ENCODE measurements around the gene COX7B2.

Gene COX7B2

GRCh38 chr4:46889410-46889809 lies 19.6 kb downstream of the COX7B2 start:
- DNase-seq (ENCODE audit: low spot score): no peak

GRCh38 chr4:46886711-46887110 lies 22.3 kb downstream of the COX7B2 start:
- DNase-seq (ENCODE audit: low spot score): no peak

- no peak for DNase-seq (ENCODE audit: low spot score)
Observed at GRCh38 chr4:46878641-46879040, 30.4 kb downstream of the COX7B2 start.

GRCh38 chr4:46874811-46875210 lies 34.2 kb downstream of the COX7B2 start:
- no peak for DNase-seq (ENCODE audit: low spot score)

- no peak for DNase-seq (ENCODE audit: low spot score)
Observed at GRCh38 chr4:46870411-46870810, 38.6 kb downstream of the COX7B2 start.

- no peak for DNase-seq (ENCODE audit: low spot score)
Observed at GRCh38 chr4:46856333-46856732, 52.7 kb downstream of the COX7B2 start.

GRCh38 chr4:46852800-46853199 lies 56.2 kb downstream of the COX7B2 start:
- DNase-seq (ENCODE audit: low spot score): no peak

GRCh38 chr4:46850026-46850425 lies 59.0 kb downstream of the COX7B2 start:
- no peak for DNase-seq (ENCODE audit: low spot score)

- peak; percentile 13 for DNase-seq (ENCODE audit: low spot score)
Observed at GRCh38 chr4:46844325-46844917, 64.6 kb downstream of the COX7B2 start.

- DNase-seq (ENCODE audit: low spot score): no peak
Observed at GRCh38 chr4:46839128-46839527, 69.9 kb downstream of the COX7B2 start.

- no peak for DNase-seq (ENCODE audit: low spot score)
Observed at GRCh38 chr4:46837639-46838038, 71.4 kb downstream of the COX7B2 start.

- DNase-seq (ENCODE audit: low spot score): no peak
Observed at GRCh38 chr4:46836584-46836983, 72.5 kb downstream of the COX7B2 start.

- DNase-seq (ENCODE audit: low spot score): no peak
Observed at GRCh38 chr4:46830971-46831454, 78.0 kb downstream of the COX7B2 start.

- DNase-seq (ENCODE audit: low spot score): no peak
Observed at GRCh38 chr4:46820154-46820553, 88.9 kb downstream of the COX7B2 start.

- DNase-seq (ENCODE audit: low spot score): no peak
Observed at GRCh38 chr4:46819095-46819494, 90.0 kb downstream of the COX7B2 start.

- no peak for DNase-seq (ENCODE audit: low spot score)
Observed at GRCh38 chr4:46818604-46819003, 90.4 kb downstream of the COX7B2 start.

- no peak for DNase-seq (ENCODE audit: low spot score)
Observed at GRCh38 chr4:46817806-46818205, 91.2 kb downstream of the COX7B2 start.

GRCh38 chr4:46804781-46805413 lies 104.1 kb downstream of the COX7B2 start:
- no peak for DNase-seq (ENCODE audit: low spot score)

- no peak for DNase-seq (ENCODE audit: low spot score)
Observed at GRCh38 chr4:46793036-46793435, 116.0 kb downstream of the COX7B2 start.

- no peak for DNase-seq (ENCODE audit: low spot score)
Observed at GRCh38 chr4:46781434-46782092, 127.5 kb downstream of the COX7B2 start.

- DNase-seq (ENCODE audit: low spot score): no peak
Observed at GRCh38 chr4:46765465-46765864, 143.6 kb downstream of the COX7B2 start.

- no peak for DNase-seq (ENCODE audit: low spot score)
Observed at GRCh38 chr4:46730075-46730474, 179.0 kb downstream of the COX7B2 start.

- DNase-seq (ENCODE audit: low spot score): no peak
Observed at GRCh38 chr4:46720055-46720454, 189.0 kb downstream of the COX7B2 start.
